ENCODE data around the gene RFX3. TPM values are rescaled to one million over a fixed set of nuclear protein-coding genes. Genes with fewer than 3 reads are reported as not detected.
A peak's percentile ranks its signal among the peaks of the same experiment; 100 is the strongest.

RFX3 gene
- polyA plus RNA-seq, 1 donor = 9.8 TPM

DNA sequence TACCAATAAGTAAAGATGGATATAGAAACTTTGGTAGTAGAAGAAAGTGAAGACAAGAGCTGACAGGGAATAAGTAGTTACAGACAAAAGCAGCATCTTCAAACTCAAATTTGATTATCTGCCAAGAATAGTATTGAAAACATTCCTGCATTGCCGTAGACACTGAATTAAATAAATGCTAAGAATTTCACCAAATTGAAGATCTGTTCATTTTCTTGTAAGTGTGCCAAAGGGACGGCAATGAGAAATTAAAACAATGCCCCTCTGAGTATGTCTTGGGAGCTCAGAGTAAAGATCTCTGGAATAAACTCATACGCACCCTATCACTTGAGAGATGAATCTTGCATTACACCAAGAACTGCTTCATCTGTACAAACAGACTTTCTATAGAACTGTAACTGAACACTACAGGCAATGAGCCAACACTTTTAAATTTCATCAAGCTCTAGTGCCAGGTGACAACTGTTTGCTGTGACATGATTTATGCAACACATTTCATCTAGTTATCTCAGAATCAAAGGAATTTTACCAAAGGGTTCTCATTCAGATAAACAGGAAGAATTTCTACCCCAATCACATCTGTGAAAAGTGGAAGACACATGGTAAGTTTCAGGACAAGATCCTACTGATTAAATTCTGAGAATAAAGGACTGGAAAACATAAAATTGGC is 66.9 kb downstream of the RFX3 start:
- no peak overlapping the region for H3K4me3 ChIP-seq (ENCODE audit: low read length)
- H3K27me3 ChIP-seq (ENCODE audit: control insufficient read depth, insufficient read depth, low read length) = no peaks in the 10 kb centered on the region
- no peaks in the 10 kb centered on the region for H3K4me1 ChIP-seq (ENCODE audit: control insufficient read depth, insufficient read depth, low read length)
- no peak for DNase-seq
- no peaks in the 10 kb centered on the region for H3K36me3 ChIP-seq (ENCODE audit: control insufficient read depth, insufficient read depth, low read length)
- 80% methylated on average over 2 of the region's 3 CpGs for WGBS (ENCODE audit: insufficient coverage, low lambda C conversion rate)
- H3K27ac ChIP-seq (ENCODE audit: low read length) = no peak overlapping the region
- no peaks in the 10 kb centered on the region for H3K9me3 ChIP-seq (ENCODE audit: control insufficient read depth, low read depth, low read length)

DNA sequence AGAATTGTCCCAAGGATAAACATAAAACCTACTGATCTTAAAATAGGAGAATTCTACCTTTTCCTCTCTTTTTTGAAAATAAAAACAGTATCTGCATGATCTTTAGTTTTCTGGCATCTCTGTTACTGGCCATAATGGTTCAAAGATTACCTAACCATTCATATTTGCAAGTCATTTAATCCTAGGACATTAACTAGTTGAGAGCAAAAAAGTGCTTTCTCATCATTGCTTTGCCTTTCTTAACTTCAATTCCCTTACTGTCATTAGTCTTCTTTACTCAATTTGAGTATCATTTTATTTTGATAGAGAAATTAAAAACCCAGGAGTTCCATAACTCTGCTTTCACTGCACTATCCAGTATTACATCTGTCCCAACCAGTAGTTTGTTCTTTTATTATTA is 68.6 kb downstream of the RFX3 start:
- no peak overlapping the region for H3K27ac ChIP-seq (ENCODE audit: low read length)
- H3K27me3 ChIP-seq (ENCODE audit: control insufficient read depth, insufficient read depth, low read length) = no peaks in the 10 kb centered on the region
- H3K9me3 ChIP-seq (ENCODE audit: control insufficient read depth, low read depth, low read length) = no peaks in the 10 kb centered on the region
- no peaks in the 10 kb centered on the region for H3K4me1 ChIP-seq (ENCODE audit: control insufficient read depth, insufficient read depth, low read length)
- no peaks in the 10 kb centered on the region for H3K36me3 ChIP-seq (ENCODE audit: control insufficient read depth, insufficient read depth, low read length)
- H3K4me3 ChIP-seq (ENCODE audit: low read length) = no peak overlapping the region
- DNase-seq = no peak

DNA sequence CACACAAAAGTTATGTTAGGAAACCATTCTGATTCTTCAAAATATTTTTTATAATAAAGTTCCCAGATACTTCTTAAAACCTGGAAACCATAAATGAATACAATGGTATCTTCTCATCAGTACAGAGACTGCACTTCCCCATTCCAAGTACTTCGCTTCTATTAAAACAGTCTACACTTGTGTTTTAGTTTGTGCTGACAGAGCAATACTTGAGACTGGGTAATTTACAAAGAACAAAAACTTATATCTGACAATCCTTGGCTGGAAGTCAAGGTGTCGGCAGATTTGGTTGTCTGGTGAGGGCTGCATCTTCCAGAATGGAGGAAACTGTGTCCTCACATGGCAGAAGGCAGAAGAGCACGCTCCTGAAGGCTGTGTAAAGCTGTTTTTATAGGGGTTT is 70.1 kb downstream of the RFX3 start:
- no peak for DNase-seq
- Histone ChIP-seq H3K27ac (ENCODE audit: low read length) (no peak overlapping the region), H3K9me3 (ENCODE audit: control insufficient read depth, low read depth, low read length) (no peaks in the 10 kb centered on the region), H3K4me1 (ENCODE audit: control insufficient read depth, insufficient read depth, low read length) (no peaks in the 10 kb centered on the region), H3K27me3 (ENCODE audit: control insufficient read depth, insufficient read depth, low read length) (no peaks in the 10 kb centered on the region), H3K4me3 (ENCODE audit: low read length) (no peak overlapping the region), H3K36me3 (ENCODE audit: control insufficient read depth, insufficient read depth, low read length) (no peaks in the 10 kb centered on the region)
- WGBS (ENCODE audit: insufficient coverage, low lambda C conversion rate) = no CpG with 5 or more reads among the region's 3 CpGs

DNA sequence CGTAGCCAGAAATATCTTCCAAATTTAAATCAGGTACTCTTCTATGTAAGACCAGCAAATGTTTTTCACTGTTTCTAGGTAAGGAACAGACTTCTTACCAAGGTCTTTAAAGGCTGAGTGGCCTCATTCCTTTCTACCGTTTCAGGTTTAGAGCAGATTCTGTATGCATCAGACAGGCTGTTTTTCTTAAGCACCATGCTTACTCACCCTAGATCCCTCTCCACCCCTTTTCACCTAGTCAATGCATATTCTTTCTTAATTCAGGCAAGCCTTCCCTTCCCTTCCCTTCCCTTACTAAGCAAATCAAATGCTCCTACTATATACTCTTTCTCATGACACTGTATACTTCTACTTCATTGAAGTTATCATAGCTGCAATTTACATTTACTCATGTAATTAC is 70.7 kb downstream of the RFX3 start:
- Histone ChIP-seq H3K4me3 (ENCODE audit: low read length) (no peak overlapping the region), H3K27me3 (ENCODE audit: control insufficient read depth, insufficient read depth, low read length) (no peaks in the 10 kb centered on the region), H3K27ac (ENCODE audit: low read length) (no peak overlapping the region), H3K36me3 (ENCODE audit: control insufficient read depth, insufficient read depth, low read length) (no peaks in the 10 kb centered on the region), H3K4me1 (ENCODE audit: control insufficient read depth, insufficient read depth, low read length) (no peaks in the 10 kb centered on the region), H3K9me3 (ENCODE audit: control insufficient read depth, low read depth, low read length) (no peaks in the 10 kb centered on the region)
- WGBS (ENCODE audit: insufficient coverage, low lambda C conversion rate) = 100% methylated on average over 1 of the region's 2 CpGs
- DNase-seq = no peak

DNA sequence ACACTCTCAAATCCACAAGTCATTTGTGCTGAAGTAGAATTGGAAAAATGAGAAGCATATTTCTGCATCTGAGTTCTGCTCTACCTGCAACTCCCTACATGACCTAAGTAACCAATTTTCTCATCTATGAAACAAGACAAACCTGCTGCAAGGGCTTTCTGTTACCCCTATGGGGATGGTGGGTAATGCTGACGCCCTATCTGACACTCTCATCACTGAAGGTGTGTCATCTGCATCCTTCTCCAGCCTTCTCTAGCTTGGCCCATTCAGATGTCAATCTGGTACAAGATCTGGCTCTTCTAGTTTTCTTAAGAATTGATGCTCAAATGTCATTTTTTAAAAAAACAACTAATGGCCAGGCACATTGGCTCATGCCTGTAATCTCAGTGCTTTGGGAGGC is 73.8 kb downstream of the RFX3 start:
- Histone ChIP-seq H3K4me3 (ENCODE audit: low read length) (no peak overlapping the region), H3K4me1 (ENCODE audit: control insufficient read depth, insufficient read depth, low read length) (no peaks in the 10 kb centered on the region), H3K27me3 (ENCODE audit: control insufficient read depth, insufficient read depth, low read length) (no peaks in the 10 kb centered on the region), H3K9me3 (ENCODE audit: control insufficient read depth, low read depth, low read length) (no peaks in the 10 kb centered on the region), H3K36me3 (ENCODE audit: control insufficient read depth, insufficient read depth, low read length) (no peaks in the 10 kb centered on the region), H3K27ac (ENCODE audit: low read length) (no peak overlapping the region)
- no CpG with 5 or more reads among the region's 1 CpG for WGBS (ENCODE audit: insufficient coverage, low lambda C conversion rate)
- no peak for DNase-seq

DNA sequence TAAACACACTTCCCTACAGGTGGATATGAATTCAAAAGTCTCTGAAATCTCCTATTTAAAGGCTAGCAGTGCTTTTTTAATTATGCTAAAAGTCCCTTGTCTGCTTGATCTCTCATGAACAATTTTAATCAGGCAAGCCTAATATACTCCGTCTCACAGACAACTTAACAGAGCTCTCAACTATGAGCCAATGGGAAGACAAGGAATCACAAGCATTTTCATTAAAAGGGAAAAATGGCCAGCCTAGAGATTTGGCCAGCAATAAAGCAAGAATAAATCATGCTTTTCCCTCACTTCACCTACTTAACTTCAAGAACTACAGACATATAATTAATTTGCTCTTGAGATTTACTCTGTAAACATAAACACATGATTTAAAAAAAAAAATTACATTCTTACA is 78.0 kb downstream of the RFX3 start:
- Histone ChIP-seq H3K36me3 (ENCODE audit: control insufficient read depth, insufficient read depth, low read length) (no peaks in the 10 kb centered on the region), H3K9me3 (ENCODE audit: control insufficient read depth, low read depth, low read length) (no peaks in the 10 kb centered on the region), H3K4me3 (ENCODE audit: low read length) (no peak overlapping the region), H3K27ac (ENCODE audit: low read length) (no peak overlapping the region), H3K27me3 (ENCODE audit: control insufficient read depth, insufficient read depth, low read length) (no peaks in the 10 kb centered on the region), H3K4me1 (ENCODE audit: control insufficient read depth, insufficient read depth, low read length) (no peaks in the 10 kb centered on the region)
- no CpG with 5 or more reads among the region's 1 CpG for WGBS (ENCODE audit: insufficient coverage, low lambda C conversion rate)
- DNase-seq = no peak

DNA sequence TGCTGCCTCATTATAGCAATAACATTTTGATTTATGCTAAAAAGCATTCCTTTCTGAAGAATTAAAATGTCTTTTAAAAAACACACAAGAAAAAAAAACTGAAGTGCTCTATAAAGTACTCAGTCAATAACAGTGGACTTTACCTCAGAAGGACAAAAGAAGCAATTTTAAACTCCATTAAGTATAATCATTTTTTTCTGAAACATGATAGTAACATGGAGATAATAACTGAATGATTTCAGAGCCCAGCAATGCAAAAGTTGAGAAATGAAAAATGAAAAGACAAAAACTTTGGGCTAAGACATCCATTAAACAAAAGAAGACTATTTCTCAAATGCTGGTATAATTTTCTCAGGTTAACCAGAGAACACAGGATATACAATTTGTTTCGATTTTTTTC is 78.7 kb downstream of the RFX3 start:
- 80% methylated on average over 1 of the region's 1 CpG for WGBS (ENCODE audit: insufficient coverage, low lambda C conversion rate)
- Histone ChIP-seq H3K4me3 (ENCODE audit: low read length) (no peak overlapping the region), H3K27ac (ENCODE audit: low read length) (no peak overlapping the region), H3K9me3 (ENCODE audit: control insufficient read depth, low read depth, low read length) (no peaks in the 10 kb centered on the region), H3K36me3 (ENCODE audit: control insufficient read depth, insufficient read depth, low read length) (no peaks in the 10 kb centered on the region), H3K27me3 (ENCODE audit: control insufficient read depth, insufficient read depth, low read length) (no peaks in the 10 kb centered on the region), H3K4me1 (ENCODE audit: control insufficient read depth, insufficient read depth, low read length) (no peaks in the 10 kb centered on the region)
- DNase-seq = no peak

DNA sequence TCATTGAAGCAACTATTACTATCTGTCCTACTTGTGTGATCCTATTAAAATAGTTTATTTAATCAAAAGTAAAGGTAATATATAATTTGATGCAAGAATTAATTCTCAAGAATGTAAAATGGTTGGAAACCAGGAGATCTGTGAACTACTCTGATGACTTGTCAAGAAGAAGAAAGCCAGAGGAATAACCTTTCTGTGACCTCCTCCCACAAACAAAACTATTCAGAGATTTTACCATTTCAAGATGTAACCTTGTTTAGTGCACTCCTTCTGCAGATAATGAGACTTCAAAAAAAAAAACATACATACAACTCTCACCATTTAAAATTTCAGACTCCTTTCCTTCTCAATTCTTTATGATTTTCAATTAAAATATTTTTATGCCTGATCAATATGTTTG is 79.5 kb downstream of the RFX3 start:
- no peak overlapping the region for H3K27ac ChIP-seq (ENCODE audit: low read length)
- DNase-seq = no peak

DNA sequence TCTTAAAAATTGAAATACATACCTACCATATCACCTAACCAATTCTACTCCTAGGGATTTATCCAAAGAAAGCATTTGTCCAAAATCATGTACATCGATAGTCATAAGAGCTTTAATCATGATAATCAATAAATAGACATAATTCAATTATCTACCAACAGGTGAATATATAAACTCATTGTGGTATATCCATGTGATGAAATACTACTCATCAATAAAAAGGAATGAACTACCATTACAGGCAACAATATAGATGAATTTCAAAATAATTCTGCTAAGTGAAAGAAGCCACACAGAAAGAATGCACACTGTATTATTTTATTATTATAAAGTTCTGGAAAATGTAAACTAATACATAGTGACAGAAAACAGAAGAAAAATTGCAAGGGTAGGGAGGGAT is 81.8 kb downstream of the RFX3 start:
- H3K36me3 ChIP-seq (ENCODE audit: control insufficient read depth, insufficient read depth, low read length) = no peaks in the 10 kb centered on the region
- no peak for DNase-seq
- WGBS (ENCODE audit: insufficient coverage, low lambda C conversion rate) = 100% methylated on average over 1 of the region's 1 CpG

More for the DNA sequence above, 79.5 kb downstream of the RFX3 start:
- no peaks in the 10 kb centered on the region for H3K4me1 ChIP-seq (ENCODE audit: control insufficient read depth, insufficient read depth, low read length)
- H3K4me3 ChIP-seq (ENCODE audit: low read length) = no peak overlapping the region
- no peaks in the 10 kb centered on the region for H3K9me3 ChIP-seq (ENCODE audit: control insufficient read depth, low read depth, low read length)
- H3K27me3 ChIP-seq (ENCODE audit: control insufficient read depth, insufficient read depth, low read length) = no peaks in the 10 kb centered on the region
- H3K36me3 ChIP-seq (ENCODE audit: control insufficient read depth, insufficient read depth, low read length) = no peaks in the 10 kb centered on the region

DNA sequence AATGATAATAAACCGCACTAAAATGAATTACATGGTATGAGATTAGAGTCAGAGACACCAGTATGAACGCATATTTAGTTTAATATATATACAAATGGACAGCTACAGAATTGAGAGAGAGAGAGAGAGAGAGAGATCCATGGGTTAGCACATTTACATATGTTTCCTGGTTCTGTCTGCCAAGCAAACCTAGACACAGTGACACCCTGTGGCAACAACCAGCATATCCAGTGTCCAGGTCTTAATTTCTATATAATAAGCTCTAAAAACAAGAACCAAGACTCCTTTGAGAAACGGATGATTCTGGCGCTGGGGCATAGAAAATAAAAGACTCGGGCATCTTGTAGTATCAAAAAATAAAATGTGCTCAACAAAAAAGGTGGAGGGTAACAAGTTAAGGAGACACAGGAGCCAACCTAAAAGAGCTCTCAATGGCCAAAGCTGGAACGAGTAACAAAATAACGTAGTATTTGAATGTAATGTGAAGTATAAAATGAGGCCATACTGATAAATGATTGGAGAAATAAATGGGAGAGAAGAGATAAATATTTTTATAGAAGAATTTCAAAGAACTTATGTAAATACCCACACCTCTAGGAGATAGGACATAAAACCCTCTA is 84.5 kb downstream of the RFX3 start:
- Histone ChIP-seq H3K4me1 (ENCODE audit: control insufficient read depth, insufficient read depth, low read length) (no peaks in the 10 kb centered on the region), H3K27ac (ENCODE audit: low read length) (no peak overlapping the region), H3K27me3 (ENCODE audit: control insufficient read depth, insufficient read depth, low read length) (no peaks in the 10 kb centered on the region), H3K9me3 (ENCODE audit: control insufficient read depth, low read depth, low read length) (no peaks in the 10 kb centered on the region), H3K4me3 (ENCODE audit: low read length) (no peak overlapping the region), H3K36me3 (ENCODE audit: control insufficient read depth, insufficient read depth, low read length) (no peaks in the 10 kb centered on the region)
- 81% methylated on average over 7 of the region's 7 CpGs for WGBS (ENCODE audit: insufficient coverage, low lambda C conversion rate)
- DNase-seq = peak; percentile 29

More for the DNA sequence above, 81.8 kb downstream of the RFX3 start:
- Histone ChIP-seq H3K27ac (ENCODE audit: low read length) (no peak overlapping the region), H3K27me3 (ENCODE audit: control insufficient read depth, insufficient read depth, low read length) (no peaks in the 10 kb centered on the region), H3K9me3 (ENCODE audit: control insufficient read depth, low read depth, low read length) (no peaks in the 10 kb centered on the region), H3K4me1 (ENCODE audit: control insufficient read depth, insufficient read depth, low read length) (no peaks in the 10 kb centered on the region), H3K4me3 (ENCODE audit: low read length) (no peak overlapping the region)

All from large intestine (tissue), 3 donors.